Stomach (tissue), 4 donors: ENCODE data around the gene KRTAP19-2.

Source experiments
- EP300 ChIP-seq: sonication (generic); formaldehyde crosslinking; IDR thresholded peaks from one replicate; pipeline ENCODE4 v1.6.1; 2017; ENCODE audit warnings: antibody characterized with exemption
- POLR2A ChIP-seq, 4 donors: fragments of 450-650 bp; IDR thresholded peaks; one replicate each; pipeline ENCODE4 v1.6.1; 2016; ENCODE audit warnings: antibody characterized with exemption in 4 of 4, control low read depth in 2 of 4, mild to moderate bottlenecking in 1 of 4, moderate library complexity in 1 of 4
- TF ChIP-seq, protein P1 (sequence below), 7 experiments: fragments of 450-650 bp in 4 of 7; fragments of 200-600 bp in 3 of 7; sonication (generic) in 3 of 7; IDR thresholded peaks; one replicate each; pipeline ENCODE4 v1.5.1; 2016 to 2019; ENCODE audit warnings: antibody characterized with exemption in 7 of 7, control low read depth in 2 of 7, mild to moderate bottlenecking in 1 of 7

DNA sequence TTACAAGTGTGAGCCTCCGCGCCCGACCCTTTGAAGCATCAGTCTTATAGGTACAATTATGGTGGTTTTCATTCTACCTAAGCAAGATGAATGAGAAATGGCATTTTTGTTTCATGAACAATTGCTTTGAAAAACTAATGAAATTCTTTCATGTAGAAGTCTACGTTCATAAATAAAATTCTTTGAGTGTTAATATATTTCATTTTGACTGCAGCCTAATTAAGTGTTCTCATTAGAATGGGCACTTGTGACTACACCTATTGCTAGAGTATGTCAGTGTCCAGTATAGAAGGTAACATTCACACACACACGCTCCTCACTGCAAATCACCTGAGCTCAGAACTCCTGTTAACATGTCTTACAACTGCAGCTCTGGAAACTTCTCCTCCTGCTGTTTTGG is 47.3 kb downstream of the KRTAP19-2 start, which contains the start of gene KRTAP15-1:
- TF ChIP-seq, protein P1, sequence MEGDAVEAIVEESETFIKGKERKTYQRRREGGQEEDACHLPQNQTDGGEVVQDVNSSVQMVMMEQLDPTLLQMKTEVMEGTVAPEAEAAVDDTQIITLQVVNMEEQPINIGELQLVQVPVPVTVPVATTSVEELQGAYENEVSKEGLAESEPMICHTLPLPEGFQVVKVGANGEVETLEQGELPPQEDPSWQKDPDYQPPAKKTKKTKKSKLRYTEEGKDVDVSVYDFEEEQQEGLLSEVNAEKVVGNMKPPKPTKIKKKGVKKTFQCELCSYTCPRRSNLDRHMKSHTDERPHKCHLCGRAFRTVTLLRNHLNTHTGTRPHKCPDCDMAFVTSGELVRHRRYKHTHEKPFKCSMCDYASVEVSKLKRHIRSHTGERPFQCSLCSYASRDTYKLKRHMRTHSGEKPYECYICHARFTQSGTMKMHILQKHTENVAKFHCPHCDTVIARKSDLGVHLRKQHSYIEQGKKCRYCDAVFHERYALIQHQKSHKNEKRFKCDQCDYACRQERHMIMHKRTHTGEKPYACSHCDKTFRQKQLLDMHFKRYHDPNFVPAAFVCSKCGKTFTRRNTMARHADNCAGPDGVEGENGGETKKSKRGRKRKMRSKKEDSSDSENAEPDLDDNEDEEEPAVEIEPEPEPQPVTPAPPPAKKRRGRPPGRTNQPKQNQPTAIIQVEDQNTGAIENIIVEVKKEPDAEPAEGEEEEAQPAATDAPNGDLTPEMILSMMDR (IDR thresholded peaks at IDR 0.05), result no peak
- TF ChIP-seq POLR2A (IDR thresholded peaks at IDR 0.05), result no peak
- no peak for TF ChIP-seq EP300
